DND-41 (cell line): ENCODE measurements around the gene IL6R.

ENCODE experiments used
- CTCF ChIP-seq: IDR thresholded peaks from 2 replicates; pipeline ENCODE4 v1.5.1; 2012; ENCODE audit warnings: borderline replicate concordance, low read length, moderate library complexity, mild to moderate bottlenecking; ENCODE audit not compliant: poor library complexity, severe bottlenecking; ENCODE audit errors: extremely low read depth
- EZH2 ChIP-seq: IDR thresholded peaks from 3 replicates; pipeline ENCODE4 v1.6.1; 2012; ENCODE audit warnings: borderline replicate concordance, low read depth, mild to moderate bottlenecking, moderate library complexity, low read length, inconsistent platforms; ENCODE audit not compliant: severe bottlenecking

DNA sequence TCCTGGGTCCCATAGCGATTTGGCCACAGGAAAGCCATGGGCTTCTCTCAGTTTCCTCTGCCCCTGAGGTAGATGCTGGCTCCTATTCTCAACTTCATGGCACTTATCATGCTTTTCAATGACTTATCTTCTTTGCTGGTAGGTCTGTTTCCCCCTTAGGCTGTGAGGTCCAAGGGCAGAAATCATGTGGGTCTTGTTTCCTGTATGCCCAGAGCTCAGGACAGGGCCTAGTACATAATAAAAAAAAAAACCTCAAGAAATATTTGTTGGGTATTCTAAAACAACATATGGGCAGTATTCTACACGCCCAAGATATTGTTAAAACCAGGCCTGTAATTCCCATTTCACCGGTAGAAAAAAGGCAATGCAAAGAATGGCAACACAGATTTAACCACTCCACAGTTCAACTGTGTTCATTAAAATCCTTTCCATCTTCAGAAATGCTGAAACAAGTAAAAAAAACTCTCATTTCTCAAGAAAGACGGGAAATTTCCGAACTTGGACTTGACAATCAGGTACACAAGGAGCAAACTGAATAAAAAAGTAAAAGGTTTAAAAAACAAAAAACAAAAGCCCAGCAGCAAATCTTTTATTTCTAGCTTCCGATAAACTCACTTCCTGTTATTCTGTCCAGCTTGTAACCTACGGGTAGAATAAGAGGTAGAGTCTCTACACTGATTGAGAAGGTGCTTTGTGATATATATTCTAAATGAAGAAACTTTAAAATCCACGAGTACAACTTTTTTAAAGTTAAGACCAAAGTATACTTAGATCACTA lies 90.5 kb downstream of the IL6R start:
- no peak for TF ChIP-seq CTCF
- no peak for TF ChIP-seq EZH2
